ENCODE results near the gene POM121.
"Not testable (repeated sequence)": the region's sequence is repeated elsewhere in the genome, so short reads cannot be mapped to it uniquely, and the experiment has no call there.

Gene POM121

DNA sequence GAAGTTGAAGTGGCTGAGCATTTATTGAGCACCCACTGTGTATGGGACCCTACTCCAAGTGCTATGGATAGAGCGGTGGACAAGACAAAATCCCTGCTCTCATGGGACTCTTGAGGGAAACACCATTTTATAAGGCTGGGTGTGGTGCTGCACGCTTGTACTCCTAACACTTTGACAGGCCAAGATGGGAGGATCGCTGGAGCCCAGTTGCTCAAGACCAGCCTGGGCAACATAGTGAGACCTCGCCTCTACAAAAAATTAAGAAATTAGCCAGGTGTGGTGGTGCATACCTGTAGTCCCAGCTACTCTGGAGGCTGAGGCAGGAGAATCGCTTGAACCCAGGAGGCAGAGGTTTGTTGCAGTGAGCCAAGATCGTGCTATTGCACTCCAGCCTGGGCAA, 2.9 kb downstream of the POM121 start:
- not testable (repeated sequence) for H3K36me3 ChIP-seq (ENCODE audit: control insufficient read depth, insufficient read depth, low read length); H3K27ac ChIP-seq (ENCODE audit: low read depth, low read length)
- H3K4me1 ChIP-seq (ENCODE audit: control insufficient read depth, insufficient read depth, low read length) = peaks cover 10% of the 10 kb centered on the region

DNA sequence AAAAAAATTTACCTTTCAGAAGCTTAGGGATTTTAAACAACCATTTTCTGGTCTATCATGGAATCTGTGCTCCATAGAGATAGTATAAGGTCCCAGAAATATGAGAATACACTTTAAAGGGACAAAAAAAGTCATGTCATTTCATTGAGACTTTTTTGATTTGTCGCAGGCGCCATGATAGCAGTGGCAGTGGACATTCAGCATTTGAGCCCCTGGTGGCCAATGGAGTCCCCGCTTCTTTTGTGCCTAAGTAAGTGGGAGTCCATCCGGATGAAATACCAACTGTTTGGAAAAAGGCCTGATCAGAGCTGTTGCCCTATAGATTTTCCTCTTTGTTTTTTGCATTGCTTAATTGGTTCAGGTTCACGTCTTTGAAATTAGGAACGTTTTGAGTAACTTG, 3.3 kb downstream of the POM121 start:
- not testable (repeated sequence) for H3K4me3 ChIP-seq (ENCODE audit: low read length); H3K36me3 ChIP-seq (ENCODE audit: control insufficient read depth, insufficient read depth, low read length); H3K27me3 ChIP-seq (ENCODE audit: control insufficient read depth, insufficient read depth, low read length); H3K9ac ChIP-seq (ENCODE audit: low read length); H3K27ac ChIP-seq (ENCODE audit: low read depth, low read length)
- H3K4me1 ChIP-seq (ENCODE audit: control insufficient read depth, insufficient read depth, low read length) = peaks cover 10% of the 10 kb centered on the region

More for the DNA sequence above, 2.9 kb downstream of the POM121 start:
- H3K27me3 ChIP-seq (ENCODE audit: control insufficient read depth, insufficient read depth, low read length); H3K4me3 ChIP-seq (ENCODE audit: low read length); H3K9ac ChIP-seq (ENCODE audit: low read length): not testable (repeated sequence)

DNA sequence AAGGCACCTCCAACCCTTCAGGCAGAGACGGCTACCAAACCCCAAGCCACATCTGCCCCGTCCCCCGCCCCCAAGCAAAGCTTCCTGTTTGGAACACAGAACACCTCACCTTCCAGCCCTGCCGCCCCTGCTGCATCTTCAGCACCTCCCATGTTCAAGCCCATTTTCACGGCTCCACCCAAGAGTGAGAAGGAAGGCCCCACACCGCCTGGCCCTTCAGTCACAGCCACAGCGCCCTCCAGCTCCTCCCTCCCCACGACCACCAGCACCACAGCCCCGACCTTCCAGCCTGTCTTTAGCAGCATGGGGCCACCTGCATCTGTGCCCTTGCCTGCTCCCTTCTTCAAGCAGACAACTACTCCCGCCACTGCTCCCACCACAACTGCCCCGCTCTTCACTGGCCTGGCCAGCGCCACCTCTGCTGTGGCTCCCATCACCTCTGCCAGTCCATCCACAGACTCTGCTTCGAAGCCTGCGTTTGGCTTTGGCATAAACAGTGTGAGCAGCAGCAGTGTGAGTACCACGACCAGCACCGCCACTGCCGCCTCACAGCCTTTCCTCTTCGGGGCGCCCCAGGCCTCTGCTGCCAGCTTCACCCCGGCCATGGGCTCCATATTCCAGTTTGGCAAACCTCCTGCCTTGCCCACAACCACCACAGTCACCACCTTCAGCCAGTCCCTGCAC, 17.3 kb downstream of the POM121 start:
- H3K9ac ChIP-seq (ENCODE audit: low read length); H3K4me1 ChIP-seq (ENCODE audit: control insufficient read depth, insufficient read depth, low read length); H3K36me3 ChIP-seq (ENCODE audit: control insufficient read depth, insufficient read depth, low read length); H3K4me3 ChIP-seq (ENCODE audit: low read length); H3K27ac ChIP-seq (ENCODE audit: low read depth, low read length); H3K27me3 ChIP-seq (ENCODE audit: control insufficient read depth, insufficient read depth, low read length): not testable (repeated sequence)

DNA sequence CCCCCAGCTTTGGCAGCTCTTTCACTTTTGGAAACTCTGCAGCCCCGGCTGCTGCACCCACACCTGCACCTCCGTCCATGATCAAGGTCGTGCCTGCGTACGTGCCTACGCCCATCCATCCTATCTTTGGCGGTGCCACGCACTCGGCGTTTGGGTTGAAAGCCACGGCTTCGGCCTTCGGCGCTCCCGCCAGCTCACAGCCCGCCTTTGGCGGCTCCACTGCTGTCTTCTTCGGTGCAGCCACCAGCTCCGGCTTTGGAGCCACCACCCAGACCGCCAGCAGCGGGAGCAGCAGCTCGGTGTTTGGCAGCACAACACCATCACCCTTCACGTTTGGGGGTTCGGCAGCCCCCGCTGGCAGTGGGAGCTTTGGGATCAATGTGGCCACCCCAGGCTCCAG, 18.1 kb downstream of the POM121 start:
- H3K9ac ChIP-seq (ENCODE audit: low read length); H3K27ac ChIP-seq (ENCODE audit: low read depth, low read length); H3K4me1 ChIP-seq (ENCODE audit: control insufficient read depth, insufficient read depth, low read length); H3K36me3 ChIP-seq (ENCODE audit: control insufficient read depth, insufficient read depth, low read length); H3K4me3 ChIP-seq (ENCODE audit: low read length); H3K27me3 ChIP-seq (ENCODE audit: control insufficient read depth, insufficient read depth, low read length): not testable (repeated sequence)

DNA sequence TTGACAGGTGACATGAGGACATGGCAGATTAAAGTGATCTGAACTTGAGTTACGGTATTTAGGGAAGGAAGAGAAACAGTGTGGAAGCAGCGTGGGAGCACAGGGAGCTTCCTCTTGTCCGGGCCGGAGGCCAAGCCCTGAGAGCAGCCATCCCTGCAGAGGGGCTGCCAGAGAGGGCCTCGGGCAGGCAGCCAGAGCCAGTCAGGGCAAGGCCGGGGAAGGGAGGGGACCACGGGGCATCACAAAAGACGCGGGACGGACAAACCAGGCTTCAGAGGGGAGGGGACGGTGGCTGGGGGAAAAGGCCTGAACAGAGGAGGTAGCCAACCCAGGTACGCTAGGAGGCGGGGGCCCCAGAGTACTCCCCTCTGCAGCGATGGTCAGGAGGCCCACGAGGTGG, 20.0 kb downstream of the POM121 start:
- H3K4me3 ChIP-seq (ENCODE audit: low read length); H3K36me3 ChIP-seq (ENCODE audit: control insufficient read depth, insufficient read depth, low read length); H3K27me3 ChIP-seq (ENCODE audit: control insufficient read depth, insufficient read depth, low read length); H3K4me1 ChIP-seq (ENCODE audit: control insufficient read depth, insufficient read depth, low read length); H3K9ac ChIP-seq (ENCODE audit: low read length); H3K27ac ChIP-seq (ENCODE audit: low read depth, low read length): not testable (repeated sequence)

DNA sequence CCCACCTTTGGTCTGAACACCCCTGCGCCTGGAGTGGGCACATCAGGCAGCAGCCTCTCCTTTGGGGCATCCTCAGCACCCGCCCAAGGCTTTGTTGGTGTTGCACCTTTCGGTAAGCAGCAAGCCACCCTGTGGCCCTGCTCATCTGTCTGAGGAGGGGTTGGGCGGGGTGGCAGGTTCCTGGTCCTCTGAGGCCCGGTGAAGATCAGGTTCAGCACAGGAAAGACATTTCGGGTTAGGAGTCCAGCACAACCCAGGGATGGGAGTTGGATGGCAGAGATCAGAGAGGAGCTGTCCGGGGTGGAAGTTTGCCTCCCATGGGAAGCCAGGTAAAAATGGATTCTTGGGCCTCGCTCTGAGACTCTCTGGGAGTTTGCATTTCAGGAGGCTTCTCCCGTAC, 20.7 kb downstream of the POM121 start:
- H3K4me3 ChIP-seq (ENCODE audit: low read length); H3K9ac ChIP-seq (ENCODE audit: low read length); H3K36me3 ChIP-seq (ENCODE audit: control insufficient read depth, insufficient read depth, low read length); H3K27ac ChIP-seq (ENCODE audit: low read depth, low read length); H3K27me3 ChIP-seq (ENCODE audit: control insufficient read depth, insufficient read depth, low read length); H3K4me1 ChIP-seq (ENCODE audit: control insufficient read depth, insufficient read depth, low read length): not testable (repeated sequence)

DNA sequence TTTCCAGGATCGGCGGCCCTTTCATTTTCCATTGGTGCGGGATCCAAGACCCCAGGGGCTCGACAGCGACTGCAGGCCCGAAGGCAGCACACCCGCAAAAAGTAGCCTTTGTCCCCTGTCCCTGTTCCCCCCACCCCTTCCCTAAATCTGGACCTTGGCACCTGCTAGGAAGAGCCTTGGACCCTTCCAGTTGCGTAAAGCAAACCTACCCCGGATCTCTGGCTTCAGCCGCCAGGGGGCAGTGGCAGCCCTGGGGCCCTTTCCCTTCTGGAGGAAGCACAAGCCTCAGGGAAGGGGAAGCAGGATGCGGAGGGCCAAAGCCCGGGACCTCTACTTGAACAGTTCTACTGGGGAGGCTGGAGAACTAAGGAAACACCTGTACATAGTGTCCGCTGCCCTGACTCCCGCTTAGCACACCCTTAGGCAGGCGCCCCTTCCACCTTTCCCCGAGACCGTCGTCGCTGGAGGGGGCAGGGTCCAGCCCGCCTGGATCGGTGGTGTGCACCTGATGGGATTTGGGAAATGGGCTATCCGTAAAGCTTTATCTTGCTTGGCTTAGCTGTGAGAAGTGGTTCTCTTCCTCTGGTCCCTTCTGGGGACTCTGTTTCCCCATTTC, 21.3 kb downstream of the POM121 start:
- H3K36me3 ChIP-seq (ENCODE audit: control insufficient read depth, insufficient read depth, low read length) = not testable (repeated sequence)

DNA sequence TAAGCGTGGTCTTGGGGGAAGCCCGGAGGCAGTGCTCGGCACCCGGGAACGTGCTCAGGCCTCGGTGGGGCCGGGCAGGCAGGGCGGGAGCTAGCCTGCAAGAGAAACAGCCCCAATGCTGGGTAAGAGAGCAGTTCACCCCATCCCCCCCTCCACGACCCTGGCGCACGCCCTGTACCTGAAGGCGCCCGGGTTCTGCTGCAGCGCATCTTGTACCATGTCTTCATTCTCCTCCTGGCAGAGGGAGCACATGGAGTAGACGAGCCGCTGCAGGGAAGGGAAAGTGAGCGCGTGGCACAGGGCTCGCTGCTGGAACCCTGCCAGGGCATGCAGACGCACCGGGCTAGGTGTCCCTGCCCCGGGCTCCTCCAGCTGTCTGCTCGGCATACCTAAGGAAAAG, 23.8 kb downstream of the POM121 start:
- not testable (repeated sequence) for H3K36me3 ChIP-seq (ENCODE audit: control insufficient read depth, insufficient read depth, low read length); H3K27ac ChIP-seq (ENCODE audit: low read depth, low read length); H3K9ac ChIP-seq (ENCODE audit: low read length); H3K4me1 ChIP-seq (ENCODE audit: control insufficient read depth, insufficient read depth, low read length); H3K27me3 ChIP-seq (ENCODE audit: control insufficient read depth, insufficient read depth, low read length); H3K4me3 ChIP-seq (ENCODE audit: low read length)

More for the DNA sequence above, 21.3 kb downstream of the POM121 start:
- H3K4me1 ChIP-seq (ENCODE audit: control insufficient read depth, insufficient read depth, low read length); H3K27me3 ChIP-seq (ENCODE audit: control insufficient read depth, insufficient read depth, low read length); H3K4me3 ChIP-seq (ENCODE audit: low read length); H3K9ac ChIP-seq (ENCODE audit: low read length); H3K27ac ChIP-seq (ENCODE audit: low read depth, low read length): not testable (repeated sequence)

DNA sequence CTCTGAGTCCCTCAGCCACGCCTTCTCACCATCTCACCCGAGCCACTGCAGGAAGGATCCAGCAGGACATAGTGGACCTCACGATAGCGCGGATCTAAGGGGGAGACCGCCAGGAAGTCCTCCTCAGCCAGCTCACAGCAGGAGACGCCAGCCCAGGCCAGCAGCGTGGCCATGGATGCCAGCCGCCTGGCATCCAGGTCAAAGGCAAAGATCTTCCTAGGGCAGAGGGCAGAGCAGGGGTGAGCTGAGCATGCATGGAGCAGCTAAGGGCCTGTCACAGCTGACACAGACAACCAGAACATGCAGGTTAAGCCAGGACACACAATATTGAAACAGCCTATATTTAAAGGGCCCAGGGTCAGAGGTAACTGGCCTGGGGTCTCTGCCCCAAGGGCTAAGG, 24.4 kb downstream of the POM121 start:
- not testable (repeated sequence) for H3K9ac ChIP-seq (ENCODE audit: low read length); H3K36me3 ChIP-seq (ENCODE audit: control insufficient read depth, insufficient read depth, low read length); H3K4me1 ChIP-seq (ENCODE audit: control insufficient read depth, insufficient read depth, low read length); H3K27me3 ChIP-seq (ENCODE audit: control insufficient read depth, insufficient read depth, low read length); H3K27ac ChIP-seq (ENCODE audit: low read depth, low read length); H3K4me3 ChIP-seq (ENCODE audit: low read length)

DNA sequence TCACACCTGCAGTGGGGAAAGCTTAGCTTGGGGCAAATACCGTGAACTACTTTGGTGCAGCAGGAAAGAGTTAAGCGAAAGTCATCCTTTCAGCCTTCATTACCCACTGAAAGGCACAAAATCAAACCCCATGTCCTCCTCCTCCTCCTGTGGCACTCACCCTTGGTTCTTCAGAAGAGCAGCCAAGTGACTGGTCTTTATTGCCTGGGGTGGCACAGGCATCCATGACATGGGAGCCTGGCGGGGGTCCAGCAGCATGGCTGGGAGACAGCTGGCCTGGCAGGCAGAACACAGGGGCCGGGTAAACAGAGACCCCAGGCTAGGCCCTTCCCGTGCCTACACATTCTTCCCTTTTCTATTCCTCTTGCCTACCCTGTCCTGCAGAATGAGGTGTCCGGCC, 24.8 kb downstream of the POM121 start:
- not testable (repeated sequence) for H3K4me1 ChIP-seq (ENCODE audit: control insufficient read depth, insufficient read depth, low read length); H3K4me3 ChIP-seq (ENCODE audit: low read length); H3K27ac ChIP-seq (ENCODE audit: low read depth, low read length); H3K36me3 ChIP-seq (ENCODE audit: control insufficient read depth, insufficient read depth, low read length); H3K9ac ChIP-seq (ENCODE audit: low read length); H3K27me3 ChIP-seq (ENCODE audit: control insufficient read depth, insufficient read depth, low read length)

DNA sequence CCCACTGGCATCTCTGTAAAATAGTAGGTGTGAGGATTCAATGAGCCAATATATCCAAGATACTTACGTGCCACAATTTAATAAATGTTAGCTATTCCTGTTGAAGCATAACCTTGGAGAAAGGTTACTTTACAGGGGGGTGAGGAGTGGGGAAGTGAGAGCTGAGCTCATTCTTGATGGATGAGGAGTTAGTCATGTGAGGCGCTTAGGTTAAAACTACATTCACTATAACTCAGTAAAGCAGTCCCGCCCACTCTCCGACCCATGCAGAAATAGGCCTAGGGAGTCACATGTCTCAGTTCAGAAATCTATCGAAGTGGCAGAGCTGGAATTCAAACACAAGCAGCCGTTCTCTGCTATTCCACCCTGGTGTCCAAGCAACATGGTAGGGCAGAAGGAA, 25.5 kb downstream of the POM121 start:
- H3K4me3 ChIP-seq (ENCODE audit: low read length); H3K9ac ChIP-seq (ENCODE audit: low read length); H3K36me3 ChIP-seq (ENCODE audit: control insufficient read depth, insufficient read depth, low read length); H3K27me3 ChIP-seq (ENCODE audit: control insufficient read depth, insufficient read depth, low read length); H3K4me1 ChIP-seq (ENCODE audit: control insufficient read depth, insufficient read depth, low read length); H3K27ac ChIP-seq (ENCODE audit: low read depth, low read length): not testable (repeated sequence)

DNA sequence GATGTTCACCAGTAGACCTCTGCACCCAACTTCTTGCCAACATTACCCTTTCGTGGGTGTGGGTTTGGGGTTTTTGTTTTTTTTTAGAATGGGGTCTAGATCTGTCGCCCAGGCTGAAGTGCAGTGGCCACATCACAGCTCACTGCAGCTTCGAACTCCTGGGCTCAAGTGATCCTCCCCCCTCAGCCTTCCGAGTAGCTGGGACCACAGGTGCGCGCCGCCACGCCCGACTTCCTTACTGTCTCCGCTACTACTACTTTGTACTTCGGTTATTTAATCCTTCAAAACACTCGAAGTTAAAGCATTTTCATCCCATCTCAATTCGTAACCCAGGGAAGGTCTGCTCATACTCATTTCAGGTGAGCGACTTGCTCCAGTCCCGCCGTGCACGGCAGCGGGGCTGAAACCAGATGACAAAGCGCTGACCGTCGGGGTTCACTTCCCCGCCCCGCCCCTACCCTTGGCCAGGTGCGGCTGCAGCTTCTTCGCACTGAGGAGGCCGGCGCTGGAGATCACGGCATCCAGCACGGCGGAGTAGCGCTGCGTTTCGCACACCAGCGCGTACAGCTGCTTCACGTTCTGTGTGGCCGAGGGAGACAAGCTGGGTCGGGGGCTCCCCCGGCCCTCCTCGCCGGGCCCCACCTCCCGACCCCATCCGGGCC, 29.1 kb downstream of the POM121 start:
- not testable (repeated sequence) for H3K9ac ChIP-seq (ENCODE audit: low read length); H3K27me3 ChIP-seq (ENCODE audit: control insufficient read depth, insufficient read depth, low read length); H3K27ac ChIP-seq (ENCODE audit: low read depth, low read length); H3K4me1 ChIP-seq (ENCODE audit: control insufficient read depth, insufficient read depth, low read length); H3K4me3 ChIP-seq (ENCODE audit: low read length); H3K36me3 ChIP-seq (ENCODE audit: control insufficient read depth, insufficient read depth, low read length)

DNA sequence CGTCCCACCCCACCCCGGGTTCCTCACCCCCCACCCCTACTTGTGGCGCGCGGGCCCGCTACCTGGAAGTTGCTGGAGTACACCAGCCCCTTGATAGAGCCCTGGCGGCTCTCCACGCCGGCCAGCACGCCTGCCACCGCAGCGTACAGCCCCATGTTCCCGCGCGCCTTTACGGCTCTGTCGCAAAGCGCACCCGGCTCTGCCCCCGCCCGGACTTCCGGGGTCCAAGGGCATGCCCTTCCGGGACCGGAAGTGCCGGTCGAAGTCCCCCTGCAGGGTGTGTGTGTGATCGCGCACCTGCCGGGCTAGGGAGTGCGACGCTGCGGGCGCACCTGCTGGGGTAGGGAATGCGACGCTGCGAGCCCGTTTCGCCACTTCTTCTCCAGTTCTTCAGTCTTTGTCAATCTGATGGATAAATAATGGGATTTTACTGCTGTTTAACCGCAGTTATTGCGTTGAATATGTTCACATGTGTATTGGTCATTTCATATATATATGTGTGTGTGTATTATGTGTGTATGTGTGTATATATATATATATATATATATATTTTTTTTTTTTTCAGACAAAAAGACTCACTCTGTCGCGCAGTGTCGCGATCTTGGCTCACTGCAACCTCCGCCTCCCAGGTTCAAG, 29.8 kb downstream of the POM121 start:
- H3K4me1 ChIP-seq (ENCODE audit: control insufficient read depth, insufficient read depth, low read length); H3K27ac ChIP-seq (ENCODE audit: low read depth, low read length); H3K4me3 ChIP-seq (ENCODE audit: low read length): not testable (repeated sequence)

More for the DNA sequence above, 29.8 kb downstream of the POM121 start:
- not testable (repeated sequence) for H3K9ac ChIP-seq (ENCODE audit: low read length); H3K36me3 ChIP-seq (ENCODE audit: control insufficient read depth, insufficient read depth, low read length); H3K27me3 ChIP-seq (ENCODE audit: control insufficient read depth, insufficient read depth, low read length)
